Measurements from ENCODE around the gene EPHA6.
"Not testable (repeated sequence)": the region's sequence is repeated elsewhere in the genome, so short reads cannot be mapped to it uniquely, and the experiment has no call there.

EPHA6 gene

DNA sequence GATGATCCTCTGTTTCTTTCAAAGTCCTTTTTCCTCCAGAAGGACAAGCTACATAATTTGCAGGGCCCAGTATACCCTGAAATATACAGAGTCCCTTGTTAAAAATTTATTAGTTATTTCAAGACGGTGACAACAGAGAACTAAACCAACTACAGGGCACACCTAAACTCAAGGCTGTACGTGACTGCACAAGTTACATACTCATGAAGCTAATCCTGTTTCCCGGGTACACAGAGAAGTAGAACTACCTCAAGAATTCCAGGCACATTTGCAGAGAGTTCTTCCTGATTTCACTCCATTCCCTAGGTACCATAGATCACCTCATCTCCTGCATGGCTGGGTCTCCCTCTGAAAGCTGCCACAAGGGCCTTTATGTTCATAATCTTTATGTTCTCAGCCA, 670.8 kb downstream of the EPHA6 start:
- no peak for DNase-seq

DNA sequence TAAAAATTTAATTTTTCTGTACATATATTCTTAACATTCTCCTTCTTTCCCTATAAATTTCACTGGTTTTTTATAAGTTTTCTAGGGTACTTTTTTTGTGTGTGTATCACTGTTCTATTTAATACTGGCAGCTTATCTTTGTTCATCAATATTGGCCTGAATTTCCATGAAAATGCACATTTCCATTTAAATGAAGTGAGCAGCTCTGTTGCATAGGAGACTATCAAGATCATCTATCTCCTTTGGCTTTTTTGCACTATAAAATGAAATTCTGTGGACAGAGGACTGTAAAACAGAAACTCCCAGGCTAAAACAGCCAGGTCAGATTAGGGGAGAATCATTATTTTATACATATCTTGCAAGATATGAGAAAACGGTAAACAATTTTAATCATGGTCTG, 673.2 kb downstream of the EPHA6 start:
- no peak for DNase-seq

DNA sequence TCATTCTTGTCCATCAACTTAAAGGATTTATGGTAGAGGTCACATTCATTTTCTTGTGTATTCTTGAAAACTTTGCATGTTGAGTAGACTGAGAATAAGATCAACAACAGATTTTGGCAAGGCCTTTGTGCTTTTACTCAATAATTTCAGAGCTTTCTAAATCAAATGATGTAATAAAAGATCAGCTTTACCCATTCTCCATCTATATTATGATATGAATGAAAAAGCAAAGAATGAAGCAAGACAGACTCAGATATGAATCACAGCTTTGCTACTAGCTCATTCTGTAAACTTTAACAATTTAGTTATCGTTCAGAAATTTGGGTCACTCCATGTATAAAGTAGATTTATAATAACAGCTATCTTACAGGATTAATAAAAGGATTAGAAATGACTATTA, 674.3 kb downstream of the EPHA6 start:
- DNase-seq, result no peak

DNA sequence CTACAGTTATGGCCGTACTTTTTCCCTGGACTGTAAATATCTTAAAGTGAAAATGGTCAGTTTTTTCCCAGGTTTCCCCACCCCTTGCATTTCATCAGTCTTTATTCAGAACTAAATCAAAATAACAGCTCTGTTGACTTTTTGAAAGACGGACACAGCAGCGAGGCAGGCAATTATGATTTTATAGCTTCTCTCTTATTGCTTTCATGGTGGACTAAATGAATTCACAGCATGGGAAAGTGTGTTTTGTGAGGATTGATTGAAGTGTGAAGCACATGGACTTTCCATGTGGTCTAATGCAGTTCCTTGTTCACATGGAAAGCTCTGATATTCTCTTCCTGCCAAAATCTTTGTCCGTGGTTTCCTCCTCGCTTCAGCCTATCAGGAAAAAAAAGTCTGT, 681.5 kb downstream of the EPHA6 start:
- no peak for DNase-seq

DNA sequence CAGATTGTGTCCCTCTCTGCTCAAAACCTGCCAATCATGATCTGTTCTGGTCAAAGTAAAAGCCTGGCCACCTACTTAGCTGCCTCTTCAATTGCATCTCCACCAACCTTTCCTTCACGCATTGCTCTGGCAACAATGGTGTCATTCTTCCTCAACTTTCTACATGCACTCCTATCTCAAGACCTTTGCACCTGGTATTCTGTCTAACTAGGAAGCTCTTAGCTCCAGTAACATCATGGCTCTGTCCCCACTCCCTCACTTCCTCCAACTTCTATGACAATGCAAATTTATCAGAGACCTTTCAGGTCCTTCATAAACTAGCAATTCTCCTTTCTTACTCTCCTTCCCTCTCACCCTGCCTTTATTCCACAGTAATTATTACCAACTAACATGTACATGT, 682.7 kb downstream of the EPHA6 start:
- DNase-seq, result no peak

DNA sequence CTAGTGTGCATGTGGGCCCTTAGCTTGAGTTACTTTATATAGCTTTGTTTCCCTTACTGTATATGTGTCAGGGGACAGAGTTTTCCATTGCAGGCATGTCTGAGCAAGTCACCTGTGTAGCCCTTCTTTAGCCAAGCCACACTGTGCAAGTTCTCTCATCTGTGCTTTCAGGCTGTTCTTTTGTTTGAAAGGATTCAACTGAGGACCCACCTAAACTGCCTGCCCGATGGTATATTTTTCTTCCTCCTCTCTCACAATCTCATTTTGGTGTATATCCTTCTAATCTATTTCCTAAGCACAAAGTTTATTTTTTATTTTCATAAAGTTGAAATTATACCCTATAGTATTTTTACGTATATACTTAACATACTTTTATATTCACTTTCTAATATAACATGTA, 690.1 kb downstream of the EPHA6 start:
- no peak for DNase-seq

DNA sequence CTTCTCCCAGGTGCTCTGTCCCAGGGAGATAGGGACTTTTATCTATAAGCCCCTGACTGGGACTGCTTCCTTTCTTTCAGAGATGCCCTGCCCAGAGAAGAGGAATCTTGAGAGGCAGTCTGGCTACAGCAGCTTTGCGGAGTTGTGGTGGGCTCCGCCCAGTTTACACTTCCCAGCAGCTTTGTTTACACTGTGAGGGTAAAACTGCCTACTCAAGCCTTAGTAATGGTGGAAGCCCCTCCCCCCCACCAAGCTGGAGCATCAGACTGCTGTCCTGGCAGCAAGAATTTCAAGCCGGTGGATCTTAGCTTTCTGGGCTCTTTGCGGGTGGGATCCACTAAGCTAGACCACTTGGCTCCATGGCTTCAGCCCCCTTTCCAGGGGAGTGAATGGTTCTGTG, 696.4 kb downstream of the EPHA6 start:
- peak; percentile 29 for DNase-seq

DNA sequence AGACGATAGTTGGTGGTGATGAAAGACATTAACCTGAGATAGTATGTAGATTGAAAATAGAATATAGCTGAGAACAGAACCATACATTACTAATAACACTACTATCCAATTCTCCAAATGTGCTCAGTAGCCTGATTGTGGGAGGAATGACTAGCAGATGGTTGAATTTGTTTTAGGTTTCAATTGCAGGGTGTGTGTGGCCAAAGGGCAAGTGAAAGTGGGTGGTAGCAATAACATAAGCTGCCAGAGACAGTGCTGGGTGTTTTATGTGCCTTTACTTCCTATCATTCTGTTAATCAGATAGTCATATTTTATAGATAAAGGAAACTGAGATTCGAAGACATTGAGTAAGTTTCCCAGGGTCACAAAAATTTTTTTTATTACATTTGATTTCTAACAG, 700.7 kb downstream of the EPHA6 start:
- DNase-seq, result no peak

DNA sequence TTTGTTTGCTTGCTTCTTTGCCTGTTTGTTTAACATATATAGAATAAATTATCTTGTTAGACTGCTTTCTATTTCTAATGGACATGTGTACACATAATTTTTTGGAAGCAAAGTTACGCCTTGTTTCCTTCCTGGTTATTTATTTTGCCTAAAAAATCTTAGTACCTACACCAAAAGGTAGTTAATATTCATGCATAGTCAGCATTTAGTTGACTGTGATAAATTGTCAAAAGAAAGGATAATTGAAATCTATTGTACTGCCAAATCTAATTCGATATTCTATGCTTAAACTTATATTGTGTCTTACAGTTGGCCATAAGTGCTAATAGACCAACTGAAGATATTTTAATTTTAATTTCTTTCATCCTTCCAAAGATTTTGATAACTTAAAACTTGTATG, 716.3 kb downstream of the EPHA6 start:
- no peak for DNase-seq

DNA sequence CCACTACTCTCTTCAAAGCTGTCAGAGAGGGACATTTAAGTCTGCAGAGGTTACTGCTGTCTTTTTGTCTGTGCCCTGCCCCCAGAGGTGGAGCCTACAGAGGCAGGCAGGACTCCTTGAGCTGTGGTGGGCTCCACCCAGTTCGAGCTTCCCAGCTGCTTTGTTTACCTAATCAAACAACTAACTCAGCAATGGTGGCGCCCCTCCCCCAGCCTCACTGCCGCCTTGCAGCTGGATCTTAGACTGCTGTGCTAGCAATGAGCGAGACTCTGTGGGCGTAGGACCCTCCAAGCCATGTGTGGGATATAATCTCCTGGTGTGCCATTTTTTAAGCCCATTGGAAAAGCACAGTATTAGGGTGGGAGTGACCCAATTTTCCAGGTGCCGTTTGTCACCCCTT, 733.2 kb downstream of the EPHA6 start:
- peak; percentile 16 for DNase-seq

DNA sequence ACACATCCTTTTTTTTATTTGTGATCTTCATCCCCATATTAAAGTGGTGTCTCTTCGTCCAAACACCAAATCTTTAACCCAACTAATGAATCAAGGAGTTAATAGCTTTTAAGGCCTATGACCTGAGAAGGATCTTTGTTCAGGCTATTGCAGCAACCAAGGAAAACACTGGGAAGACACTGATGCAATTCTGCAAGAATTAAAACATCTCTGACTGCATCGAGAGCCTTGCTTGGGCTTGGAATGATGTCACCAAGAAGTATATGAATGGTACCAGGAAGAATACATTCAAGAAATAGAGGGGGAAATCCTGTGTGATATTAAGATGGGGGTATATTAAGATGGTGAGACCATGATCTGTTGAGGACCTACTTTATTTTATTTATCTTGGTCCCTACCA, 736.0 kb downstream of the EPHA6 start:
- no peak for DNase-seq

DNA sequence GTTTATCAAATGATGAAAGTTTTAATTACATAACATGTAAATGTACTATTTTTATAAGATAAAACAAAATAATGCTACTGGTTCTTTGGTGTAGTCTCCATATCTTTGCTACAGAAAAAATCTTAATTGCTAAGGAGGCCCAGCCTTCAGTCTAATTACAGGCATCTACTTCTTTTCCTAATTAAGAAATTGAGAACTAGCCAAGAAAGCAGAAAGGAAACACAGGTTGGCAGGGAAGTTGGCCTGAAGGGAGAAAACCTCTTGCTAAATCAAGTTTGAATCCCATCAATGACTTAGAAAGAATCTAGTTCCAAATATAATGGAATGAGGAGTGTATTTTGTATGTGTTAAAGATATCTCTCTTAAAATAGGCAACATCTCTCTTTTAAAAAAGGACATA, 737.8 kb downstream of the EPHA6 start:
- no peak for DNase-seq

DNA sequence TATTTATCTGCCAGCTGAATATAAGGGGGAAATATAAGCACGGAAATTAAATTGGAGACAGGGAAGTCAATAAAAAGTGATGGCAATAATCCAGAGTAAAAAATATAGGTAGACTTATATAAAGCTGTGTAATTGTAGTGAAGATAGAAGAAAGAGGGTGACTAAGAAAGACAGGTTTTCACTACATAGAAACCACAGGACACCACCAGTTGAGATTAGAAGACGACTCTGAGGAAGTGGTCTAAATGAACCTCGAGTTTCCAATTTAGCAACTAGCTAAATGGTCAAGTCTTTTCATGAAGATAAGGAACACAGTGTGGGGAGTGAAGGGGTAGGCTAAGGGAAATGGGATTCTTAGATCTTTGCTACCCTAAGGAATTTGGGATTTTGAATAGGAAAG, 761.3 kb downstream of the EPHA6 start:
- no peak for DNase-seq

DNA sequence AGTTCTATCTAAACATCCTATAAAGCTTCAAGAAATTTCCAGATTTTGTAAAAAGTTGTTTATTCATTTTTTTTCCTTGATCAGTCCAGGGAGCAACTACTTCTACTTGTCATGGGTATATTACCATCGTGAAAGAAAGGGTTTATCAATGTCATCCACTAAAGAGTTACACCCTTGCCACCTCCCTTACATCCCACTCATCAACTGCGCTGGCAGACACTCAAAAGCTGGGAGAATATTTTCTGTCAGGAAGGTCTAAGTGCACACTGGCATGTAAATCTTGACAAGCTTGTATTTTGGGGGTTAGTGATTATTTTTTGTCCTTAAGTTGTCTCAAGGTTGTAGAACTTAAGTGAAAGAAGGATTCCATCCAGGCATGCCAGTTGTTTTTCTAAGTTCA, 761.8 kb downstream of the EPHA6 start:
- no peak for DNase-seq

DNA sequence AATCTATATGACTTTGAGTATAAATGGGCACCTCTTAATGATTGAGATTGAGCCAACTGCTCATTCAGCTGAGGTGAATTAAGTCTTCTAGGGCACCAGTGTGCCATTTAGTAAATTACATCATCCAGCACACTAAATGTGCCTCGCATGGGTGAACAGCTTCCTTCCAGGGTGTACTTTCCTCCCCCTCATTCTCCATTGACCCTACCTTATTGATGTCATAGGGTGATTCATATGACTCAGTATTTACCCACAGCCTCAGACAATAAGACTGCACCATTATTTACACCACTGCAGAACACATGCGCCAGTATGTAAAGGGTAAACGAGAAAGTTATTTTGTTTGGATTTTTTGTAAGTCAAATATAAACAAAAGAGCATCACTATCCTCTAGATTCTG, 765.0 kb downstream of the EPHA6 start:
- DNase-seq, result no peak

DNA sequence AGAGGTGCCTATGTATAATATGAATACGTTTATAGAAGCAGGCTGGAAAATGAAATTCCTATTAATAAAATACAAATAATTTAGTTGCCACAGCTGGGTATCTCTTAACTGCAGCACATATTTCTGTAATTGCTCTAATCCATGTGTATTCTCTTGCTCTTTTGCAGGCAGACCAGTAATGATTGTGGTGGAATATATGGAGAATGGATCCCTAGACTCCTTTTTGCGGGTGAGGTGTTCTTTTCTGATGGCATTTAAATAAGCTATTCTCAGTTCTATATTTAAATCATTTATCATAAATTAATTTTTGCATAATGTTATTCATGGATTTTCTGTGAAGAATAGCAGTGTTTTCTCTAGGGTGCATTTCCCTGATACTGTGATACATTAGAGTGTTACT, 796.2 kb downstream of the EPHA6 start:
- DNase-seq, result no peak

DNA sequence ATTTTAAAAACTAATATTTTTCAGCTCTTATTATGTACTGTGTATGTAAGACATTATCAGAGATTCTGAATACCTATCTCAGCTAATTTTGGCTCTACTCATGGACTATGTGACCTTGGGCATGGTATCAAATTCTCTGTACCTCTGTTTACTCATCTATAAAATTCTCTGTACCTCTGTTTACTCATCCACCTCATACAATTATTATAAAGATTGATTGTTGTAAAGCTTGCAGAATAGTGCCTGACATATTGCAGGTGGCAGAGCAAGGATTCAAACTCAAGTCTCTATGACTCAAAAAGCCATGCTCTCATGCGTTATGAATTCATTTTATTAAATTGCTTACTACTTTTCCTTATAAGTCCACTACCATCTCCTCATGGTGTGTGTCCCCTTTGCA, 798.2 kb downstream of the EPHA6 start:
- DNase-seq, result no peak

DNA sequence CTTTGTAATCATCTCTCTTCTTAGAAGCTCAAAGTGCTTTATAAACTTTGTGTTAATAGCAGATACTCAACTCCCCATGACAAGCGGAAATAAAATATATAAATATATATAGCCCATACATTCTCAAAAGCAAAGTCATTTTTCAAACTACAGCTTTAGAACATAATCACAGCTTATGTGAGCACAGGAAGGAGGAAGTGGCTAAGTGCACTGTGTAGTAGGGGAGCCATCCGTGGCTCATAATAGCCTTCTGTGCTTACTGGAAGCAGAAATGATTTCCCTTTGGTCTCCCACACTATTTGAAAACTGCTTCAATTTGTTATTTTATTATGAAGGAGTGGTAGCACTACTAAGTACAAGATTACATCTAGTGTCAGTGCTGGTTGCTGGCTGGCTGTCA, 798.7 kb downstream of the EPHA6 start:
- no peak for DNase-seq

DNA sequence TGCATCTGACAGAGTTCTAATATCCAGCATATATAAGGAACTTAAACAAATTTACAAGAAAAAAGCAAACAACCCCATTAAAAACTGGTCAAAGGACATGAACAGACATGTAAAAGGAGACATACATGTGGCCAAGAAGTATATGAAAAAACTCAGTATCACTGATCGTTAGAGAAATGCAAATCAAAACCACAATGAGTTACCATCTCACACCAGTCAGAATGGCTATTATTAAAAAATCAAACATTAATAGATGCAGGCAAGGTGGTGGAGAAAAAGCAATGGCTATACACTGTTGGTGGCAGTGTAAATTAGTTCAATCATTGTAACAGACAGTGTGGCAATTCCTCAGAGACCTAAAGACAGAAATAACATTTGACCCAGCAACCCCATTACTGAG, 806.1 kb downstream of the EPHA6 start:
- DNase-seq, result not testable (repeated sequence)

DNA sequence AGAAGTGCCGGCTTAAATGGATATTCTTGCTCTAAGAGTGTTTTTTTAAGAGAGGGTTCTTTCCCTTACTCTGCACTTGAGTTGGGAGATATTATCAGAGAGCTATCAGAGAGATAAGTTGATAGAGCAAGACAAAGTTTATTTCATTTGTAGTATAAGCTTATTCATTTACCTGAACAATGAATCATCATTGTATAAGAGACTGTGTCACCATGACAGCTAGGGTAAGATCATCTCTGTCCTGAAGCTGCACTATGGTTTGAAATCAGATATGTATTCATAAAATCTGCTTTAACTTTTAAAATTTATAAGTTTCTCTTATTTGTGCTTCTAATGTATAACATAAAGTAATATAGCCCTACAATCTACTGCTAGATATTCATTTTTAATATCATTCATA, 822.1 kb downstream of the EPHA6 start:
- no peak for DNase-seq

DNA sequence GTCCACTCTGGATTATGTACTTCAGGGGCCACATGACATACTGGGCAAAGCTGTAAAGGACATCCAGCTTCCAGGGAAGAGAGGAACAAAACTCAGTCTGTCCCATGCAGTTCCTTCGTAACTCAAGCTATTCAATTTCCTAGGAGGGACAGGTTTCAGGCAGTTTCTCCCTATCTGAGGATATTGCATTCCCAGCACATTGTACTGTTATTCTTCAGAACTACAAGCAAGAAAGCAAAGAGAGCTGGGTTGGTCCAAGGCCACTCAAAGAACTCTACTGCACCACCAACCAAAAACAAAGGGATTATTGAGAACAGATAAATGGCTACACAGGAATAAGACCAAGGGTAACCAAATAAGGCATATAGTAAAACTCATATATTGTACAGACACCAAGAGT, 832.5 kb downstream of the EPHA6 start:
- no peak for DNase-seq

DNA sequence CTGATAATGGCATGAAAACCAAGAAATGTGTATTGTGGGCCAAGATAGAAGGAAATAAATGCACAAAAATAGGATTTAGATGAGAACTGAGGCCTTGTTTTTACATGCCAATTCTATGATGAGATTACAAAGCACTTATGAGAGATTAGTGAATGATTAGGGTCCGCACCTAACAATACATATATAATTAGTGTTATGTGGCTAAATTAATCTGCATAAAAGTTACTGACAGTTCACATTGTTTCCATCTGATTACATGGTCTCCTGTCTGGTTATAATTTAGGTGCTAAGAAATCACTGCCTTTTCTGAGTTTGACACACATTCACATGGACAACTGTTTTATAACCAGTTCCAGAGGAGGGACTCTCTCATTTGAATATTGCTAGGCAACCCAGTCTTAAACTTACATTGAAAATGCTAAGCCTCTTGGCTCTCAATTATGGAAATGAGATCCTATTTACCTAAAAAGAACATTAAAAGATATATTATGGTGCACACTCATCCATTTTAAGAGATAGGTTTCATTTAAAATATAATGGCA, 833.1 kb downstream of the EPHA6 start:
- no peak for DNase-seq

DNA sequence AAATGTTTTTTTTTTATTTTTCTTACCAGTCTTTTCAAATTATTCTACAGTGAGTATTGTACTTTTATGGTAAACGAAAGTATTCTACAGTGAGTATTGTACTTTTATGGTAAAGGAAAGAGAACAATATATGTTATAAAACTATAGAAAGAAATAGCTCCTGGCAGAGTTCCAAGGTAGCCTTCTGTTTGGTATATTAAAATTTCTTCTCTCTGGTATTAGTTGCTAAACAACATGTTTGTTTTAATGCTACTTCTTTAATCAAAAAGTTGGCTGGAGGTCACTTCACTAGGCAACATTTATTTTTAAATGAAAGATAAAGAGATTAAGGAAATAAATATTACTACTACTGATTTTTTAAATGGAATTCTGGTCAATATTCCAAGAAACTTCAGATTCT, 841.6 kb downstream of the EPHA6 start:
- no peak for DNase-seq

DNA sequence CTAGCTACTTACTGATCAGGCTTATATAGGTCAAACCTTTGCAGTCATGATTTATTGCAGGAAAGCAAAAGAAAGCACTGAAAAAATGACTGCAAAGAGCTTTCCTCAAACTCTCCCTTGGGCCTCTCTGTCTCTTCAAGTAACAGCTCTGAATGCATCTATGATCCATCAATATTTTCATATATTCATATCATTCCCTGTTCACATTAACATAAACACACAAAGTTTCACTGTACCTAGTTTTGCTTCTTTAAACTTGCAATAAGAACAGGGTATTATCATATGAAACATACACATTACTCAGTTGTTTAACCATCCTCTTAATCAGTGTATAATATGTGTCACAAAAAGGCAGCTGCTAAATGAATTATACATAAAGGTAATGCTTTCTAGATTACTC, 842.2 kb downstream of the EPHA6 start:
- DNase-seq, result no peak

DNA sequence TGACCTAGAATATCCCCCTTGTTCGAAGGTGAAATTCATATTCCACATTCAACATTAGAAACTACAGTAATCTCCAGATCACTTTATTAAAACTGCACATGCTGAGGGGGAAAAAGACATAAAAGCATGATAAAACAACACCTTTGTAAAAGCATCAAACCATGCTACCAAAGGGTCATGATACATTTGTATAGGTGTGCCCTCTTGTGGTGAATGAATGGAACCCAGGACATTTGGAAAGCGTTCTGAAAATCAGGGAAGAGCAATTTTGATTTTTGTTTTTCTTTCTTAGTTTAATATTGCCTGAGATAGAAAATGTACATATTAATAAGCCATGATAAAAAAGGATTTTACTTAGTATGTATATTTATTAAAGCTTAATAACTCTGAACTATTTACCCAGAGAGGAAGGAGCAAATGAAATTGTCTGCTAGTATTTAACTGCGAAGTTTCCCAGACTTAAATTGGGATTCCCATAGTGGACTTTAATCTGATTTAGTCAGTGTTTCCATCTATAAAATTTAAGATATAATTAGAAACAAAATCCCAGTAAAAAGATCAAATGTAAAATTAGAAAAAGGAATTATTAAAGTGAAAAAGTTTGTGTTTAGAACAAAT, 844.4 kb downstream of the EPHA6 start:
- peak; percentile 51 for DNase-seq

DNA sequence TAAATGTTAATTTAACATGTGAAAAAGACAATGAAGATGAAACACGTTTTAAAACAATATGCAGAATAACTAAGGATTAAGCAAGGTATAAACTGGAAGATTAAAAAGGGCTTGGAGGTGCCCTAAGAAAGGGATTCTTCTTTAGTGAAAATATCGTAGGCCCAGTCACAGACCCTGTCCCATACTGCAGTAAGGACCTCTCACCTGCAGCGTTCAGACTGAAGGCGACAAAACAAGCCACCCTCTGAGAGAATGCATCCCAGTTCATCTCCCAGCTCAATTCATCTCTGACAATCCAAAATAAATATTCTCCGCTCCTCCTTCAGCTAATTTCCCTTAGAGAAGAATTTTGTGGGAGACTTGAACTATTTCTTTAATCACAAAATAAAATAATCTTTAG, 847.9 kb downstream of the EPHA6 start:
- DNase-seq, result no peak
